GM18858 (cell line): ENCODE results near the gene CCDC90B.

Experiments
- ATAC-seq: cut with Tn5 transposase; IDR thresholded peaks from one replicate; pipeline ENCODE4 v1.9.1; 2021; ENCODE audit not compliant: unreplicated experiment

Gene CCDC90B

DNA sequence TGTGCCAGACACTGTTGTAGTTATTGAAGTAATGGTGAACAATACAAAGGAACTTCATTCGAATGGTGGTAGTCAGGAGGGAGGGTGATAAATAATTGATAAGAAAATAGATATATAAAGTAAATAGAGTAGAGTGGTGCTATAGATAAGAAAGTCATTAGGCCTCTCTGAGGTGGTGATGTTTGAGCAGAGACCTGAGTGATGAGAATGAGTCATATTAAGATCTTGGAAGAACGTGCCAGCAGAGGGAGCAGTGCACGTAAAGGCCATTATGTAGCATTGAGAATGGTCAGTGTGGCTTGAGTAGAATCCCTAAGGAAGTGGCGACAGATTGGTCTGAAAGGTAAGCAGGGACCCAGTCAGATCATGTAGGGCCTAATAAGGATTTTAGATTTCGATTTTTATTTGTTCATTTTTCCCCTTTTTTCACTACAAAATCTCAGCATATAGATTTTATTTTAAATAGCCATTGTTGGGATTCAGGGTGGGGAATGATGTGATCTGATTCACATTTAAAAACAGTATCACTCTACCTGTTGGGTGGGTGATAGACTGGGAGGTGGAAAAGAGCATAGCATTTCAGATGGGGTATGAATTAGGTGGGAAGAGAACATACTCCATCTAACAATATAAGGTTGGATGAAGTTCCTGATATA is 44.7 kb downstream of the CCDC90B start:
- no peak for ATAC-seq

DNA sequence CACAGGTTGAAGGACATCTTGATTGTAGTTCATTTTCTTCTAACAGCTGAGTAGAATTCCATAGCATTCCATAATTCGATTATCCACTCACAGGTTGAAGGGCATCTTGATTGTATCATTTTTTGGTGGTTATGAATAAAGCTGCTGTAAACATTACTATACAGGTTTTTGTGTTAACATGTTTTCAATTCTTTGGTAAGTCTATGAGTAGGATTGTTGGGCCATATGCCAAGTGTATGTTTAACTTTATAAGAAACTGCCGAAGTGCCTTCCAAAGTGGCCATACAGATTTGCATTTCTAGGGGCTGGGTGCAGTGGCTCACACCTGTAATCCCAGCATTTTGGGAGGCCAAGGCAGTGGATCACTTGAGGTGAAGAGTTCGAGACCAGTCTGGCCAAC is 48.1 kb downstream of the CCDC90B start:
- no peak for ATAC-seq

DNA sequence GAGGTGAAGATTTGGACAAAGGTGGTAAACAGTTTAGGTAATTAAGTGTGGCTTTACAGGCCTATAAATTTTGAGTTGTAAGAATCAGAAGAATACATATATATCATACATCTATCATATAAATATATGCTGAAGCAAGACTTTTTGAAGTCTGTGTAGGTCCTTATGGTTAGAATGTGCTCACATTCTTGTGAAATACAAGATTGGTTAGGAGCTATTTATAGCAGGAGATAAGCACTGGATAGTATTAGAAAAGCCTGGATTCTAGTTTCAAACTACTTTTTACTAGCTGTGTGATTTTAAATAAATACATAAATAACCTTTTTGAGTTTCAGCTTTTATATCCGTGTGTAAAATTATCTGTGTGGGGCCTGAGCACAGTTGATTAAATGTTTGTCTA is 50.3 kb downstream of the CCDC90B start:
- no peak for ATAC-seq

DNA sequence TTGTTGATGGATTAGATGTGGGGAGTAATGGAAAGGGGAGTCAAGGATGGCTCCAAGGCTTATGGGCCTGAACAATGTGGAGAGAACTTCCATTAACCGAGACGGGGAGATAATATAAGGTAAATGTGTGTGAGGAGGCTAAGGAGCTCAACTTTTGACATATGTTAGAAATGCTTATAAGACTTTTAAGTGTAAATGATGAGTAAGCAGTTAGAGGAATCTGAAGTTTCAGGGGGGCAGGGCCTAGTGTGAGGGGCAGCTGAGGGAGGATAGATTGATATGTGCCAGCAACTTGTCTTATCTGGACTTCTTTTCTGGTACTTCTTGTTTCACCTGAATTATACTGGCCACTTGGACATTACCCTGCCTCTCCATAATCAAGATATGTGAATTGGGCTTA is 62.7 kb downstream of the CCDC90B start:
- no peak for ATAC-seq

DNA sequence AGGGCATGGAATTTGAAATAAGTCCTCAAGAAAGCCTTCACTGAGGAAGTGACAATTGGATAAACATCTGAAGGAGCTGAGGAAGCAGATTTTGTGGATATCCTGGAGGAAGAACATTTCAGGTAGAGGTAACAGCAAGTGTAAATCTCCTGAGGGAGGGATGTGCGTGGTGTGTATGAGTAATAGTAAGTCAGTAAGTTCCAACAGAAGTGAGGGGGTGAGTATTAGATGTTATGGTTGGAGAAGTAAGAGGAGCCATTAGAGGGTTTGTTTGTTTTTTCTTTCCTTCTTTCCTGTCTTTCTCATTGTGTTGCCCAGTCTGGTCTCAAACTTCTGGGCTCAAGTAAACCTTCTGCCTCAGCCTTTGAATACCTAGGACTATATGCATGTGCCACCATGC is 63.7 kb downstream of the CCDC90B start:
- ATAC-seq = no peak

DNA sequence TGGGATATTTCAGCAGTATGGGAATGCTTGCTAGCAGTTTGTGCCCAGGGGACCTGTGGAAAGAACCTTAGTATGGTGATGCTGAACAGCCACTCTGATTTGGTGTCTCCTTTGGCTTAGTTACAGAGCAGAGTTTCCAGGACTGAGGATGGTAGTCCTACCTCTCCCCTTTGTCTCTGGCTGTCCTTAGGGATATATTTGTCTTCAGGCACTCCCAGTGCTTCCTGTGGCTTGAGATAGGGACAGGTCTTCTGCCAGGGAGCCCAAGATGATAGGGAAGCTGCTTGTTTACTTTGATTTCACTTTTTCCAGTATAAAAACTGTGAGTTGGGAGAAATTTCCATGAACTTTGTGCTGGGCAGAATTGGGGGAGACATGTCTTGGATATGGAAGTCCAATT is 64.5 kb downstream of the CCDC90B start:
- no peak for ATAC-seq

DNA sequence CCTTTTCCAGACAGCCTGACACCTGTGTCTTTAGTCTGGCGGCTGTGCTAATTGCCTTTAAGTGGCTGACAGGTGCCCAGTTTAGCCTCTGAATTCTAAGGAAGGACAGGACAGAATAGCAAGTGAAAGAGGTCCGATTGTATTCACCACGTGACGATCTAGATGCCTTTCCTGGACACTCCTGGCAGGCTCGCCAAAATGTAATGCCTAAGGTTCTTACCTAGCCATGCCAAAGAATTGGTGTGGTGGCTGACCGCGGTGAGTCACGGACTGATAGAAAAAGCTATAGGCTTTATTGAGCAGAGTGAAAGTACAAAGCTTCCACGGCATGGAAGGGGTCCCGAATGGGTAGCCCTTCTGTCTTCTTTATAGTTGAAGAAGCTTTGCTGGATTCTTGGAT is 65.9 kb downstream of the CCDC90B start:
- no peak for ATAC-seq

DNA sequence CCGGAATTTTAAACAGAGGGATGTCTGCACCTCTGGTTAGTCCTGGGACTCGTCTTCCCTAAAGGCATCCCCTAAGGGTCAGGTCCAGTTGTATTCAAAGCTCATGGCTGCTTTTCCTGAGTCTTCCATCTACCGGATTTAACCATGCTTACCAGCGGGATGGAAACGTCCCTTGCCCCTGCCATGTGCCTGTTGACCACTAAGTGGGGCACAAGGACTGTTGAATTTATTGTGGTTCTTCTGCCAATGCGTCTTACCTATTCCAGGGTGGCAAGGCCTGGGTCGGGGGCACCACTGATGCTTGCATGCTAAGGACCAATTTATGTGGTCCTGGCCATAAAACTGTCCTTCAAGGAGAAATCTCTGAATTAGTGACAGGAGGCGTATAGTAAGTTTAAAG is 67.1 kb downstream of the CCDC90B start:
- no peak for ATAC-seq
